ENCODE measurements around the gene POLE3. TPM values are rescaled to one million over a fixed set of nuclear protein-coding genes. Genes with fewer than 3 reads are reported as not detected.

POLE3 gene
- total and polyA plus RNA-seq, 4 donors, result 23.1 to 35.2 (median 25.7) TPM

GRCh38 chr9:113436728-113437515 lies 26.4 kb upstream of the POLE3 start:
- 64 to 66% methylated on average over 4 of the region's 4 CpGs for WGBS, 2 donors
- no peak overlapping the region for H3K4me3 ChIP-seq (ENCODE audit: low read length in 2 of 2)
- H3K9me3 ChIP-seq (ENCODE audit: control insufficient read depth, low read length), result no peaks in the 10 kb centered on the region
- DNase-seq (no peak), ATAC-seq (ENCODE audit: low FRiP score) (no peak)
- no peaks in the 10 kb centered on the region for H3K27me3 ChIP-seq (ENCODE audit: control insufficient read depth in 1 of 2, insufficient read depth in 2 of 2, low read length in 1 of 2)
- no peaks in the 10 kb centered on the region for H3K4me1 ChIP-seq (ENCODE audit: control insufficient read depth in 1 of 2, insufficient read depth in 2 of 2, low read length in 2 of 2)
- H3K27ac ChIP-seq (ENCODE audit: low read depth in 1 of 2, low read length in 2 of 2), result no peak overlapping the region
- H3K36me3 ChIP-seq (ENCODE audit: control insufficient read depth in 1 of 2, insufficient read depth in 2 of 2, low read length in 1 of 2), result no peaks in the 10 kb centered on the region
- intact Hi-C loops (cut with DNase I), result no loop called here

DNA sequence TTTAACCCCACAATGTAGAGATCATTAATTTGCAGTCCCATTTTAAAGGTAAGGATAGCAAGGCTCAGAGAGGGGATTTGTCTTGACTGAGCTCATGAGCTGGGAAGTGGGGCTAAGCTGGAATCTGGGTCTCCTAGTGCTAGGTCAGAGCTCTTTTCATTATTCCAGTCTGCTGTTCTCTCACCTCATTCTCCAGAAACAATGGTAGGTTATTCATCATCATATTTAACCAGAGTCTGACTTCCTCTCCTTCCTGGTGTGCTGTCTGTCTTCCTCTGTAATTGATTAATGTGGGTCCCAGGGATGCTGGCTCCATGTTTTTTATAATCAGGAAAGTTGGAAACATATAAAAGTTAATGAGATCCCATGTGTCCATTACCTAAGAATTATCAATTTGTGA lies 20.7 kb upstream of the POLE3 start:
- no peaks in the 10 kb centered on the region for H3K27me3 ChIP-seq (ENCODE audit: control insufficient read depth in 1 of 2, insufficient read depth in 2 of 2, low read length in 1 of 2)
- intact Hi-C loops (cut with DNase I), result no loop called here

DNA sequence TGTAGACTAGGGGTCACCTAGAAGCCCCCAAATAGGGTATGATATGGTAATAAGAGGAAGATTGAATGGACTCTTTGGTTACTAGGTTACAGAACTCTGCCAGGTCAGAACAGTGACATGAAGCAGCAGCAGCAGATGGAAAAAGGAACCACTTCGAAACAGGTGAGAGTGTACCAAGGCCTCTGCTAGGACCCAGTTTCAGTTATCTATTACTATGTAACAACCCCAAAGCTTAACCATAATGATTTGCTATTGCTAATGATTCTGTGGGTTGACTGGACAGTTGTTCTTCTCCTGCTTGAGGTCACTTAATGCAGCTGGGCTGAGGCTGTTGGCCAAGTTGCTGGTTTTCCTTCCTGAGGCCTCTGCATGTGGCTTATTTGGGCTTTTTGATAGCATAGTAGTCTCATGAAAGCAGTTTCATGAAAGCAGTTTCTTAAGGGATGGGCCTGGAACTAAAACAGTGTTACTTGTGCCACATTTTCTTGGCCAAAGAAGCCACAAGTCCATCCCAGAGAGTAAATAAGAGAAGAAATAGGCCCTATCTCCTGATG lies 17.7 kb upstream of the POLE3 start:
- WGBS, 2 donors, result 87 to 96% methylated on average over 1 of the region's 1 CpG
- no peak overlapping the region for H3K27ac ChIP-seq (ENCODE audit: low read depth in 1 of 2, low read length in 2 of 2)
- no peaks in the 10 kb centered on the region for H3K36me3 ChIP-seq (ENCODE audit: control insufficient read depth in 1 of 2, insufficient read depth in 2 of 2, low read length in 1 of 2)
- H3K4me1 ChIP-seq (ENCODE audit: control insufficient read depth in 1 of 2, insufficient read depth in 2 of 2, low read length in 2 of 2), result no peaks in the 10 kb centered on the region
- no peak for ATAC-seq (ENCODE audit: low FRiP score)
- no peak overlapping the region for H3K4me3 ChIP-seq (ENCODE audit: low read length in 2 of 2)
- H3K27me3 ChIP-seq (ENCODE audit: control insufficient read depth in 1 of 2, insufficient read depth in 2 of 2, low read length in 1 of 2), result no peaks in the 10 kb centered on the region
- intact Hi-C loops (cut with DNase I), result no loop called here
- DNase-seq, result no peak
- no peaks in the 10 kb centered on the region for H3K9me3 ChIP-seq (ENCODE audit: control insufficient read depth, low read length)

More for the DNA sequence above, 20.7 kb upstream of the POLE3 start:
- H3K36me3 ChIP-seq (ENCODE audit: control insufficient read depth in 1 of 2, insufficient read depth in 2 of 2, low read length in 1 of 2), result no peaks in the 10 kb centered on the region
- H3K27ac ChIP-seq (ENCODE audit: low read depth in 1 of 2, low read length in 2 of 2), result no peak overlapping the region
- no peaks in the 10 kb centered on the region for H3K4me1 ChIP-seq (ENCODE audit: control insufficient read depth in 1 of 2, insufficient read depth in 2 of 2, low read length in 2 of 2)
- no peaks in the 10 kb centered on the region for H3K9me3 ChIP-seq (ENCODE audit: control insufficient read depth, low read length)
- no peak overlapping the region for H3K4me3 ChIP-seq (ENCODE audit: low read length in 2 of 2)
- ATAC-seq (ENCODE audit: low FRiP score), result no peak
- DNase-seq, result no peak

DNA sequence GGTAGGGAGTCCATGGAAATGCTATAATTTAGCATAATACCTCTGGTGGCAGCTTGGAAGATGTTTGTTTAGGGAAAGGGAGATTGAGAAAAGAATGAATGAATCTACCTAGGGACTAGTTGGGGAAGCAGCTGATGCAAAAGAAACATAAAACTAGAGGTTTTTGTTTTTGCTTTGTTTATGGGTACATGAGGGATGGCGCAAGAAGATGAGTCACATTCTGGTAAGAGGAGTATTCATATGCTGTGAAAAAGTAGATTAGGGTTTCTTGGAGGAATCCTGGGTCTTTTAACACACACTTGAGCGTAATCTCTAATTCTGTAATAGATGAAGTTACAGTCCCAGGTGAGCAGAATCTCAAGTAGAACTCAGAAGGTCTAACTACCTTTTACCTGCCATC lies 17.2 kb upstream of the POLE3 start:
- ATAC-seq (ENCODE audit: low FRiP score), result no peak
- DNase-seq, result no peak
- intact Hi-C loops (cut with DNase I), result no loop called here
- 95 to 97% methylated on average over 2 of the region's 2 CpGs for whole genome bisulfite sequencing, 2 donors
- Histone ChIP-seq H3K9me3 (ENCODE audit: control insufficient read depth, low read length) (no peaks in the 10 kb centered on the region), H3K27me3 (ENCODE audit: control insufficient read depth in 1 of 2, insufficient read depth in 2 of 2, low read length in 1 of 2) (no peaks in the 10 kb centered on the region), H3K4me3 (ENCODE audit: low read length in 2 of 2) (no peak overlapping the region), H3K36me3 (ENCODE audit: control insufficient read depth in 1 of 2, insufficient read depth in 2 of 2, low read length in 1 of 2) (no peaks in the 10 kb centered on the region), H3K27ac (ENCODE audit: low read depth in 1 of 2, low read length in 2 of 2) (no peak overlapping the region), H3K4me1 (ENCODE audit: control insufficient read depth in 1 of 2, insufficient read depth in 2 of 2, low read length in 2 of 2) (no peaks in the 10 kb centered on the region)

DNA sequence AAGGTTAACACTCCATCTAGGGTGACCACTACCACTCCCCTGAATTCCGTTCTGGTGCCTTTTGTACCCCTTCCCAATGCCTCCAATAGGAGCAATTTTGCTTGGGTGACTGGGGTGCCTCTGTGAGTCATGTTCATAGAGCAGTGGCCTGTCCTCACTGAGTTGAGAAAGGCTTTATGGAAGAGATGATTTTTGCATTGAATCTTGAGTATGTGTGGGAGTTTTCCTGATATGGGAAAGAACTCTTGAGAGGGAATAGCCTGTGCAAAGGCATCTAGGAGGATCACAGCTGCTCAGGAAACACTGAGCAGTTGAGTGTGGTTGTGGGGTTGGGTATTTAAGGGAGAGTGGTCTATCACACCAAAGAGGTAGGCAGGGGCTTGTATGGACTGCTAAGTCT lies 16.2 kb upstream of the POLE3 start:
- intact Hi-C loops (cut with DNase I), result no loop called here
- ATAC-seq (ENCODE audit: low FRiP score) (no peak), DNase-seq (no peak)
- H3K36me3 ChIP-seq (ENCODE audit: control insufficient read depth in 1 of 2, insufficient read depth in 2 of 2, low read length in 1 of 2), result no peaks in the 10 kb centered on the region
- no peaks in the 10 kb centered on the region for H3K9me3 ChIP-seq (ENCODE audit: control insufficient read depth, low read length)
- H3K27ac ChIP-seq (ENCODE audit: low read depth in 1 of 2, low read length in 2 of 2), result no peak overlapping the region
- 40 to 84% methylated on average over 1 of the region's 1 CpG for WGBS, 2 donors
- H3K4me3 ChIP-seq (ENCODE audit: low read length in 2 of 2), result no peak overlapping the region
- H3K4me1 ChIP-seq (ENCODE audit: control insufficient read depth in 1 of 2, insufficient read depth in 2 of 2, low read length in 2 of 2), result no peaks in the 10 kb centered on the region
- no peaks in the 10 kb centered on the region for H3K27me3 ChIP-seq (ENCODE audit: control insufficient read depth in 1 of 2, insufficient read depth in 2 of 2, low read length in 1 of 2)

GRCh38 chr9:113425072-113425471 lies 14.6 kb upstream of the POLE3 start:
- ATAC-seq (ENCODE audit: low FRiP score), result no peak
- Histone ChIP-seq H3K27me3 (ENCODE audit: control insufficient read depth in 1 of 2, insufficient read depth in 2 of 2, low read length in 1 of 2) (no peaks in the 10 kb centered on the region), H3K36me3 (ENCODE audit: control insufficient read depth in 1 of 2, insufficient read depth in 2 of 2, low read length in 1 of 2) (no peaks in the 10 kb centered on the region), H3K9me3 (ENCODE audit: control insufficient read depth, low read length) (no peaks in the 10 kb centered on the region), H3K4me1 (ENCODE audit: control insufficient read depth in 1 of 2, insufficient read depth in 2 of 2, low read length in 2 of 2) (no peaks in the 10 kb centered on the region), H3K27ac (ENCODE audit: low read depth in 1 of 2, low read length in 2 of 2) (no peak overlapping the region), H3K4me3 (ENCODE audit: low read length in 2 of 2) (no peak overlapping the region)
- 34 to 54% methylated on average over 2 of the region's 2 CpGs for WGBS, 2 donors
- no peak for DNase-seq
- intact Hi-C loops (cut with DNase I), result no loop called here

DNA sequence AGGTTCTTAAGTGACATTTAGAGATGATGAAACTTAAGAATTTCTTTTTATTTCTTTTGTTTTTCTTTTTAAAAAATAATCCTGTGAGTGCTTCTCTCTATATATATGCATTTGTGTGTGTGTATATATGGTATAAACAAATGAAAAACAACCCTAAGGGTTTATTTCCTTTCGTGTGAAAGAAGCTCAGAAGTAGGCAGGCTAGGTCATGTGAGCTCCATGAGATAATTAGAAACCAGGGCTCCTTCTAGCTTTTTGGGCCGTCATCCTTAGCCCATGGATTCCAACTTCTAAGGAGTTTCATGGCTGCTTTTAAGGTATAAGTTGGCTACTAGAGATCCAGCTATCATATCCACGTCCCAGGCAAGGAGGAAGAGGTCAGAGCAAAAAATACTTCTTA lies 11.3 kb upstream of the POLE3 start:
- no peaks in the 10 kb centered on the region for H3K27me3 ChIP-seq (ENCODE audit: control insufficient read depth in 1 of 2, insufficient read depth in 2 of 2, low read length in 1 of 2)
- no peak overlapping the region for H3K4me3 ChIP-seq (ENCODE audit: low read length in 2 of 2)
- ATAC-seq (ENCODE audit: low FRiP score), result no peak
- DNase-seq, result no peak
- no peaks in the 10 kb centered on the region for H3K9me3 ChIP-seq (ENCODE audit: control insufficient read depth, low read length)
- no peaks in the 10 kb centered on the region for H3K36me3 ChIP-seq (ENCODE audit: control insufficient read depth in 1 of 2, insufficient read depth in 2 of 2, low read length in 1 of 2)
- H3K4me1 ChIP-seq (ENCODE audit: control insufficient read depth in 1 of 2, insufficient read depth in 2 of 2, low read length in 2 of 2), result no peaks in the 10 kb centered on the region
- WGBS, 2 donors, result 79 to 83% methylated on average over 3 of the region's 3 CpGs
- intact Hi-C loops (cut with DNase I), result no loop called here
- H3K27ac ChIP-seq (ENCODE audit: low read depth in 1 of 2, low read length in 2 of 2), result no peak overlapping the region

DNA sequence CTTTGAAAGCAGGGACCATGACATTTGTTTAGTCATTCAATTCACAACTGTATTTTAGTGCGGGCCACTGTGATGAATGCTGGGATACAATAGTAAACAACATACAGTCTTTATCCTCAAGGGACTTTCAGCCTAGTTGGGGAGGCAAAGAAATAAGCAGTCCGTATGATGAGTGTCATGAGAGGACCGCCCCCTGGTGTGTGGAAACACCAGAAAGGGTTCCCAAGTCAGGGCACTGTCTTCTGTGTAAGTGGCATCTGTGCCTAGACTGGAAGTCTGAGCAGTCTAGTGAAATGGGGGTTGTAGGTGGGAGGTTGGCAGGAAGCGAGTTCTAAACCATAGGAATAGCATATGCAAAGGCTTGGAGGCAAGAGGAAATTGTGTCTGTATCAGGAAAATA lies 6.9 kb upstream of the POLE3 start:
- no peak overlapping the region for H3K4me3 ChIP-seq (ENCODE audit: low read length in 2 of 2)
- ATAC-seq (ENCODE audit: low FRiP score), result no peak
- H3K36me3 ChIP-seq (ENCODE audit: control insufficient read depth in 1 of 2, insufficient read depth in 2 of 2, low read length in 1 of 2), result no peaks in the 10 kb centered on the region
- no peak for DNase-seq
- no peaks in the 10 kb centered on the region for H3K27me3 ChIP-seq (ENCODE audit: control insufficient read depth in 1 of 2, insufficient read depth in 2 of 2, low read length in 1 of 2)
- H3K27ac ChIP-seq (ENCODE audit: low read depth in 1 of 2, low read length in 2 of 2), result no peak overlapping the region
- intact Hi-C loops (cut with DNase I), result no loop called here
- H3K4me1 ChIP-seq (ENCODE audit: control insufficient read depth in 1 of 2, insufficient read depth in 2 of 2, low read length in 2 of 2), result no peaks in the 10 kb centered on the region
- H3K9me3 ChIP-seq (ENCODE audit: control insufficient read depth, low read length), result no peaks in the 10 kb centered on the region
- WGBS, 2 donors, result 72 to 76% methylated on average over 4 of the region's 4 CpGs

DNA sequence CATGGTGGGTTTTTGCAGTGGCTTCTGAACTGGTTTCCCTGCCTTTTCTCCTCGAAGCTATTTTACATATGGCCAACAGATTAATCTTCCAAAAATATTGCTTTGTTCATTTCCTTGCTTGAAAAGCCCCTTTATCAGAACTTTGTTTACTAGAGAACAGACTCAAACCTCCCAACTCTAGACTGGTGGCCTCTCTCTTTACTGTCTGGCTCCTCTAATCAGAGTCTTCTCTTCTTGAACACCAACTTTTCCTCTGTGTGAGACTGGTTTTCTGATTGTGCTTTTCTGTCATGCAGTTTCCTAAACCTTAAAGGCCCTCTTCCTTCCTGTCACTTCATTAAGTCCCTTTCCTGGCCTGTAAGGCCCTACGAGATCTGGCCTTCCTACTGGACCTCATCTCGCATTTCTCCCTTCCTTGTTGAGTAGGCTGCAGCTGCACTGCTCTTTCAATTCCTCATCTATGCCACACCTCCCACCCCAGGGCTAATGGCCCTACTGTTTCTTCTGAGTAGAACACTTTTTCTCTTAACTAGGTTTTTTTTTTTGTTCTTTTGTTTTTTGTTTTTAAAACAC lies 5.8 kb upstream of the POLE3 start:
- no peak overlapping the region for H3K27ac ChIP-seq (ENCODE audit: low read depth in 1 of 2, low read length in 2 of 2)
- intact Hi-C loops (cut with DNase I), result no loop called here
- ATAC-seq (ENCODE audit: low FRiP score), result no peak

More for the DNA sequence above, 5.8 kb upstream of the POLE3 start:
- Histone ChIP-seq H3K36me3 (ENCODE audit: control insufficient read depth in 1 of 2, insufficient read depth in 2 of 2, low read length in 1 of 2) (no peaks in the 10 kb centered on the region), H3K9me3 (ENCODE audit: control insufficient read depth, low read length) (no peaks in the 10 kb centered on the region), H3K27me3 (ENCODE audit: control insufficient read depth in 1 of 2, insufficient read depth in 2 of 2, low read length in 1 of 2) (no peaks in the 10 kb centered on the region), H3K4me3 (ENCODE audit: low read length in 2 of 2) (no peak overlapping the region), H3K4me1 (ENCODE audit: control insufficient read depth in 1 of 2, insufficient read depth in 2 of 2, low read length in 2 of 2) (no peaks in the 10 kb centered on the region)
- 73 to 79% methylated on average over 3 of the region's 3 CpGs for WGBS, 2 donors
- DNase-seq, result no peak

All from aorta (tissue), 5 donors.